ENCODE results near the gene OR56B4.

OR56B4 gene

DNA sequence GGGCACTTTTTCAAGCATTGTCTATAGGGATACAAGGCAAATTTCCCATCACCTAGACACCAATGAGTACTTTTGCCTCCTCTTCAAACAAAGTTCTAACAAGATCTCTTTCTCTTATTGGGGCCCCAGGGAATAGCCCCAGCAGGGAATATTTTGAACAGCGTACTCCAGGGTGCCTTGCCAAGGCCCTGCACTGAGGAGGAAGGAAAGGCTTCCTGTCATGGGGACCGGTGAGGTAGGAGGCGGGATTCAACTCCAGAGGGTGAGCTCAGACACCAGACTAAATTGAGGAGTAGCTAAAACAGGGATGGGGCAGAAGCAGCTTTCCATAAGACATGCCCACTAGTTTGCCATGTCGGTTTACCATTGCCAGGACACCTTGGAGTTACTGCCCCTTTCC lies 28.0 kb upstream of the OR56B4 start:
- H3K27ac ChIP-seq, result no peak overlapping the region
- no peaks in the 10 kb centered on the region for H3K36me3 ChIP-seq
- H3K9me3 ChIP-seq, result no peaks in the 10 kb centered on the region
- no peaks in the 10 kb centered on the region for H3K4me1 ChIP-seq (ENCODE audit: control insufficient read depth in 1 of 2, insufficient read depth in 1 of 2, low read depth in 1 of 2, low read length in 1 of 2)
- no peak overlapping the region for H3K4me3 ChIP-seq (ENCODE audit: low read depth in 1 of 2, low read length in 1 of 2)
- no peaks in the 10 kb centered on the region for H3K27me3 ChIP-seq
- TF ChIP-seq, protein P1, sequence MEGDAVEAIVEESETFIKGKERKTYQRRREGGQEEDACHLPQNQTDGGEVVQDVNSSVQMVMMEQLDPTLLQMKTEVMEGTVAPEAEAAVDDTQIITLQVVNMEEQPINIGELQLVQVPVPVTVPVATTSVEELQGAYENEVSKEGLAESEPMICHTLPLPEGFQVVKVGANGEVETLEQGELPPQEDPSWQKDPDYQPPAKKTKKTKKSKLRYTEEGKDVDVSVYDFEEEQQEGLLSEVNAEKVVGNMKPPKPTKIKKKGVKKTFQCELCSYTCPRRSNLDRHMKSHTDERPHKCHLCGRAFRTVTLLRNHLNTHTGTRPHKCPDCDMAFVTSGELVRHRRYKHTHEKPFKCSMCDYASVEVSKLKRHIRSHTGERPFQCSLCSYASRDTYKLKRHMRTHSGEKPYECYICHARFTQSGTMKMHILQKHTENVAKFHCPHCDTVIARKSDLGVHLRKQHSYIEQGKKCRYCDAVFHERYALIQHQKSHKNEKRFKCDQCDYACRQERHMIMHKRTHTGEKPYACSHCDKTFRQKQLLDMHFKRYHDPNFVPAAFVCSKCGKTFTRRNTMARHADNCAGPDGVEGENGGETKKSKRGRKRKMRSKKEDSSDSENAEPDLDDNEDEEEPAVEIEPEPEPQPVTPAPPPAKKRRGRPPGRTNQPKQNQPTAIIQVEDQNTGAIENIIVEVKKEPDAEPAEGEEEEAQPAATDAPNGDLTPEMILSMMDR (IDR thresholded peaks at IDR 0.05), result no peak

DNA sequence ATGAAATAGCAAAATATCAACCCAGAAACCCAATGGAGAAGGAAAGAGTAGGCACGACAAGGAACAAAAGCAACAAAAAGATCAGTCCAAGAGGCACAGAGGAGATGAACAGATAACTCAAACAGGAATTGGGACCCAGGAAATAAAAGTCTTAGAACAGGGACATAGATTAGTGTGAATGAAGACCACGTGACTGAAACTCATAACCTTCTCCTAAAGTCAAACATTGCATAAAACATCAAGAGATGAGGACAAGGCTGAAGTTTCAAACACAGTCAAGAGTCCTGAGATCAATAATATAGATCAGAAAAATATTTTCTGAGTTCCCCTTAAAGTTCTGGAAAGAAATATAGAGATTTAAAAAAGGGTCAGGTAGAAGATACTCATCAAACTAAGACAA lies 24.4 kb upstream of the OR56B4 start:
- no peaks in the 10 kb centered on the region for H3K9me3 ChIP-seq
- no peaks in the 10 kb centered on the region for H3K36me3 ChIP-seq
- H3K27me3 ChIP-seq, result no peaks in the 10 kb centered on the region
- H3K4me3 ChIP-seq (ENCODE audit: low read depth in 1 of 2, low read length in 1 of 2), result no peak overlapping the region
- no peak overlapping the region for H3K27ac ChIP-seq
- H3K4me1 ChIP-seq (ENCODE audit: control insufficient read depth in 1 of 2, insufficient read depth in 1 of 2, low read depth in 1 of 2, low read length in 1 of 2), result no peaks in the 10 kb centered on the region
- TF ChIP-seq, protein P1 (IDR thresholded peaks at IDR 0.05), result no peak

DNA sequence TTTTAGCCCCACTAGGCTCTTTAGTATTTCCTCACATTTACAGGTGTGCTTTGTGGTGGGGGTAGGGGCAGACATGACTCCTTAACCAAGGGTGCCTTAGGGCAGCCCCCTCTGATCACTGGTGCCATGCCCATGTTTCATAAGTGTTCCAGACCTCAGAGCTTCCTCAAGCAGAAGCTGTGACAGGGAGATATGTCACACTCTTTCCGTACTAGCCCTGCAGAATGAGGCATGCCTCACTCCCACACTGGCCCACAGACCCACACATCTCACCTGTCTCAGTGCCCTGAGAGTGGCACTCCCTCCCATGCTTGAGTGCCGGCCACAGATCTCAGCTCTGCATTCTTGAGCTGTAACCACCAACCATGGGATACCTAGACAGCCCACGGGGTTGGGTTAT lies 22.9 kb upstream of the OR56B4 start:
- Histone ChIP-seq H3K27ac (no peak overlapping the region), H3K36me3 (no peaks in the 10 kb centered on the region), H3K4me3 (ENCODE audit: low read depth in 1 of 2, low read length in 1 of 2) (no peak overlapping the region), H3K4me1 (ENCODE audit: control insufficient read depth in 1 of 2, insufficient read depth in 1 of 2, low read depth in 1 of 2, low read length in 1 of 2) (no peaks in the 10 kb centered on the region), H3K9me3 (no peaks in the 10 kb centered on the region), H3K27me3 (no peaks in the 10 kb centered on the region)
- TF ChIP-seq, protein P1 (IDR thresholded peaks at IDR 0.05), result no peak

DNA sequence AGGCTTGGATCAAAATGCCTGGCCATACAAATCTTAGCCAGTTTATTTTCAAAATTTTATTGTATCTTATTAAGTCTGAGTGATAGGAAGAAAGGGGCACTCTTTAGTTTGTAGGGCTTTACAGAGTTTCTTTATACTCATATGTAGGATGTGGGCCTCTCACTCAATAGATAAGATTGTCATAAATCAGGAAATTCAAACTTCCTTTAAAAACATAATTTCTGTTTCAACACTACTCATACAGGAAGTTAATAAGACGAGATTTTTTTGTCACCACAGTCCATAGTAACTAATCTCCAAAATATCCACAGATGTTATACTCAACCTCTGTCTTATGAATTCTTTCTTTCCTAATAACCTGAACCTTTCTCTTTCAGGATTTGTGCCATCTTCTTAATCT lies 13.3 kb upstream of the OR56B4 start:
- Histone ChIP-seq H3K27ac (no peak overlapping the region), H3K4me1 (ENCODE audit: control insufficient read depth in 1 of 2, insufficient read depth in 1 of 2, low read depth in 1 of 2, low read length in 1 of 2) (no peaks in the 10 kb centered on the region), H3K9me3 (no peaks in the 10 kb centered on the region), H3K27me3 (no peaks in the 10 kb centered on the region), H3K4me3 (ENCODE audit: low read depth in 1 of 2, low read length in 1 of 2) (no peak overlapping the region), H3K36me3 (no peaks in the 10 kb centered on the region)
- TF ChIP-seq, protein P1 (IDR thresholded peaks at IDR 0.05), result no peak

DNA sequence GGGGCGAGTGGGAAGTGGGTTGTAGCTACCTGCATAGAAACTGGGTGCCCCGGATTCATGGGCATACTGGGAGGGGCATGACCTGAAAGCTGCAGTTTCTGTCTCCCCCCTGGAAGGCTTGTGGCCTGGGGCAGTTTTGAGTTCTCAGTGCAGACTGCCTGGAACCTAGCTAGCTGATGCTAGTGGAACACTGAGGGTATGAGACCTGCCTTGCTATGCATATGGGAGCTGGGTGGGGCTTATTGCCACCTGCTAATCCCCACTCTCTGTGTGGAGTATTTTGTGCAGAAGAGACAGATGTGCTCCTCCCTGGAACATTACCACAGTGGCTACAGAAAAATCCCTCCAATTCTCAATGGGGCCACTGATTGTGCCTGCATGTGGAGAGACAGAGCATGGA lies 11.7 kb upstream of the OR56B4 start:
- TF ChIP-seq, protein P1 (IDR thresholded peaks at IDR 0.05), result no peak
- H3K9me3 ChIP-seq, result no peaks in the 10 kb centered on the region

DNA sequence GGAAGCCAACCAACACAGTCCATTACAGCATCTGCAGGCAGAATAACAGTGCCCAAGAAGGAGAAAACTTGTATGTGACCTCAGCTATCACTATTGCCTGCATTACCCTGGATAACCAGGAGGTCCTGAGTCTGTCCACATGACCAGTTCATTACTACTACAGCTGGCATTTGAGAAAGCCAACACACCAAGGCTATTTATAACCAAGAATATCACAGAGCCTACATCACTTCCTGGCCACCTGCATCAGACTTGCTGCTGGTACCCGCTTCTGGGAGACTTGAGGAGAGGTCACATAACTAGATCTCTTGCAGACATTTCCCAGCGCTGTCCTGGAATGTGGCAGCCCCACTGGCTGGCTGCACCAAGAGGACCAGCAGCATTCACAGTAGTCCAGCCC lies 11.1 kb upstream of the OR56B4 start:
- H3K4me1 ChIP-seq (ENCODE audit: control insufficient read depth in 1 of 2, insufficient read depth in 1 of 2, low read depth in 1 of 2, low read length in 1 of 2), result no peaks in the 10 kb centered on the region
- H3K36me3 ChIP-seq, result no peaks in the 10 kb centered on the region
- no peaks in the 10 kb centered on the region for H3K27me3 ChIP-seq
- TF ChIP-seq, protein P1 (IDR thresholded peaks at IDR 0.05), result no peak
- no peaks in the 10 kb centered on the region for H3K9me3 ChIP-seq
- no peak overlapping the region for H3K27ac ChIP-seq
- H3K4me3 ChIP-seq (ENCODE audit: low read depth in 1 of 2, low read length in 1 of 2), result no peak overlapping the region

More for the DNA sequence above, 11.7 kb upstream of the OR56B4 start:
- Histone ChIP-seq H3K4me1 (ENCODE audit: control insufficient read depth in 1 of 2, insufficient read depth in 1 of 2, low read depth in 1 of 2, low read length in 1 of 2) (no peaks in the 10 kb centered on the region), H3K36me3 (no peaks in the 10 kb centered on the region), H3K27me3 (no peaks in the 10 kb centered on the region), H3K27ac (no peak overlapping the region), H3K4me3 (ENCODE audit: low read depth in 1 of 2, low read length in 1 of 2) (no peak overlapping the region)

Data from neutrophil (primary cell).